Measurements from ENCODE around the gene GADD45G. TPM values are rescaled to one million over a fixed set of nuclear protein-coding genes. Genes with fewer than 3 reads are reported as not detected.

Gene GADD45G
- polyA plus RNA-seq, 1 of the 3 experiments (the other 2 are of a cell fraction), result 1.3 TPM

DNA sequence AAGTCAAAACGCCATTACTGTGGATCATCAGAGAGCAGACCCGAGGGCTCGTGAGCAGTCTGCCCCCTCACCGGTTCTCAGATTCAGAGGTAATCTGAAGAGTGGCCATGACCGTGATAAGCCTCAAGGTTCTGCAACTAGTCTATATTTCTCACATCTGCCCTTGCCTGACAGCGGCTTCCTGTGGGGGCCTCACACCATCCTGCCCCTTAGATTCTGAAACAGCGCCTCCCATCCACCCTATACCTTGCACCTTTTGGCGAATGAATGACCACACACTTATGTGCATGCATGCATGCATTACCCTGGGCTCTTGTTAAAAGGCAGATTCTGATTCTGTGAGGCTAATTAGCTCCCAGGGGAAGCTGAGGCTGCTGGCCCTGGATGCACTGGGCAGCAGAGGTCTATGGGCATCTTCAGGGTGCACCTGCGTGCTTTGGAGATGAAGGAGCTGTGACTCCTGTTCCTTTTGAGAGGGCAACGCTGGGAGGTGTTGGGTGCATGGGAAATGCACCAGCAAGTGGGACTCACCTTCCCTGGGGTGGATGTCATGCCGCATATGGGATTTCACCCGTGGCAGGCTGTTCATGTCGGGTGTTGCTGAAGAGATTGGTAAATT is 7.8 kb upstream of the GADD45G start:
- no peak overlapping the region for H3K4me2 ChIP-seq
- ChIA-PET POLR2A (no interaction called here), CTCF (interaction anchor here (0.9 to 17.1 kb wide), 22 partner anchors 17 to 1275 kb away, joined by 3 to 604 read pairs (median 6); partner anchors contain the start of gene DIRAS2)
- peaks cover 0 to 10% of the 10 kb centered on the region in 2 experiments; a peak in 1 of 4 replicates for H3K4me1 ChIP-seq (ENCODE audit: control insufficient read depth in 1 of 2, insufficient read depth in 2 of 2, low read depth in 1 of 2, low read length in 1 of 2)
- no peak overlapping the region for H3K9ac ChIP-seq
- TF ChIP-seq POLR2AphosphoS5 (IDR thresholded peaks at IDR 0.05; ENCODE audit: low read depth, low read length) (no peak), FOXM1 (IDR thresholded peaks at IDR 0.05; ENCODE audit: low read depth) (no peak), RCOR1 (IDR thresholded peaks at IDR 0.05; ENCODE audit: low read length) (no peak), RAD21 (IDR thresholded peaks at IDR 0.05; ENCODE audit: low read length) (no peak), CHD2 (IDR thresholded peaks at IDR 0.05; ENCODE audit: low read length, partially characterized antibody) (no peak), RXRA (IDR thresholded peaks at IDR 0.05; ENCODE audit: borderline replicate concordance, low read depth) (no peak), TAF1 (IDR thresholded peaks at IDR 0.05; ENCODE audit: borderline replicate concordance, low read depth, low read length) (no peak), SMC3 (IDR thresholded peaks at IDR 0.05; ENCODE audit: low read depth, low read length) (no peak), SIN3A (IDR thresholded peaks at IDR 0.05; ENCODE audit: borderline replicate concordance, low read depth, low read length) (no peak)
- TF ChIP-seq, protein P1, sequence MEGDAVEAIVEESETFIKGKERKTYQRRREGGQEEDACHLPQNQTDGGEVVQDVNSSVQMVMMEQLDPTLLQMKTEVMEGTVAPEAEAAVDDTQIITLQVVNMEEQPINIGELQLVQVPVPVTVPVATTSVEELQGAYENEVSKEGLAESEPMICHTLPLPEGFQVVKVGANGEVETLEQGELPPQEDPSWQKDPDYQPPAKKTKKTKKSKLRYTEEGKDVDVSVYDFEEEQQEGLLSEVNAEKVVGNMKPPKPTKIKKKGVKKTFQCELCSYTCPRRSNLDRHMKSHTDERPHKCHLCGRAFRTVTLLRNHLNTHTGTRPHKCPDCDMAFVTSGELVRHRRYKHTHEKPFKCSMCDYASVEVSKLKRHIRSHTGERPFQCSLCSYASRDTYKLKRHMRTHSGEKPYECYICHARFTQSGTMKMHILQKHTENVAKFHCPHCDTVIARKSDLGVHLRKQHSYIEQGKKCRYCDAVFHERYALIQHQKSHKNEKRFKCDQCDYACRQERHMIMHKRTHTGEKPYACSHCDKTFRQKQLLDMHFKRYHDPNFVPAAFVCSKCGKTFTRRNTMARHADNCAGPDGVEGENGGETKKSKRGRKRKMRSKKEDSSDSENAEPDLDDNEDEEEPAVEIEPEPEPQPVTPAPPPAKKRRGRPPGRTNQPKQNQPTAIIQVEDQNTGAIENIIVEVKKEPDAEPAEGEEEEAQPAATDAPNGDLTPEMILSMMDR (IDR thresholded peaks at IDR 0.05), result no peak
- TF ChIP-seq, protein P2, sequence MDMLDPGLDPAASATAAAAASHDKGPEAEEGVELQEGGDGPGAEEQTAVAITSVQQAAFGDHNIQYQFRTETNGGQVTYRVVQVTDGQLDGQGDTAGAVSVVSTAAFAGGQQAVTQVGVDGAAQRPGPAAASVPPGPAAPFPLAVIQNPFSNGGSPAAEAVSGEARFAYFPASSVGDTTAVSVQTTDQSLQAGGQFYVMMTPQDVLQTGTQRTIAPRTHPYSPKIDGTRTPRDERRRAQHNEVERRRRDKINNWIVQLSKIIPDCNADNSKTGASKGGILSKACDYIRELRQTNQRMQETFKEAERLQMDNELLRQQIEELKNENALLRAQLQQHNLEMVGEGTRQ (IDR thresholded peaks at IDR 0.05; ENCODE audit: borderline replicate concordance, low read depth, low read length), result no peak
- TF ChIP-seq, protein P3, sequence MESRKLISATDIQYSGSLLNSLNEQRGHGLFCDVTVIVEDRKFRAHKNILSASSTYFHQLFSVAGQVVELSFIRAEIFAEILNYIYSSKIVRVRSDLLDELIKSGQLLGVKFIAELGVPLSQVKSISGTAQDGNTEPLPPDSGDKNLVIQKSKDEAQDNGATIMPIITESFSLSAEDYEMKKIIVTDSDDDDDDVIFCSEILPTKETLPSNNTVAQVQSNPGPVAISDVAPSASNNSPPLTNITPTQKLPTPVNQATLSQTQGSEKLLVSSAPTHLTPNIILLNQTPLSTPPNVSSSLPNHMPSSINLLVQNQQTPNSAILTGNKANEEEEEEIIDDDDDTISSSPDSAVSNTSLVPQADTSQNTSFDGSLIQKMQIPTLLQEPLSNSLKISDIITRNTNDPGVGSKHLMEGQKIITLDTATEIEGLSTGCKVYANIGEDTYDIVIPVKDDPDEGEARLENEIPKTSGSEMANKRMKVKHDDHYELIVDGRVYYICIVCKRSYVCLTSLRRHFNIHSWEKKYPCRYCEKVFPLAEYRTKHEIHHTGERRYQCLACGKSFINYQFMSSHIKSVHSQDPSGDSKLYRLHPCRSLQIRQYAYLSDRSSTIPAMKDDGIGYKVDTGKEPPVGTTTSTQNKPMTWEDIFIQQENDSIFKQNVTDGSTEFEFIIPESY (IDR thresholded peaks at IDR 0.05; ENCODE audit: borderline replicate concordance, low read depth), result no peak
- H4K20me1 ChIP-seq (ENCODE audit: insufficient read depth), result no peaks in the 10 kb centered on the region
- DNase-seq, result no peak
- no peaks in the 10 kb centered on the region for H3F3A ChIP-seq (replicated peaks; ENCODE audit: insufficient read depth)
- H3K9me2 ChIP-seq, result no peaks in the 10 kb centered on the region
- WGBS (ENCODE audit: low lambda C conversion rate), result 35% methylated on average over 10 of the region's 13 CpGs
- no peaks in the 10 kb centered on the region for H3K79me2 ChIP-seq (ENCODE audit: insufficient read depth)
- H3K9me3 ChIP-seq, result no peaks in the 10 kb centered on the region
- peaks cover 28% of the 10 kb centered on the region; the same call in 1 of the 2 replicates for H3K27me3 ChIP-seq (ENCODE audit: insufficient read depth)
- no peak overlapping the region for H3K27ac ChIP-seq (ENCODE audit: low read depth in 2 of 2, low read length in 1 of 2)
- H2AFZ ChIP-seq (ENCODE audit: low read depth), result no peak overlapping the region
- H3K36me3 ChIP-seq (replicated peaks in 1 of 2; ENCODE audit: control insufficient read depth in 1 of 2, insufficient read depth in 2 of 2, low read length in 1 of 2), result no peaks in the 10 kb centered on the region
- H3K4me3 ChIP-seq (ENCODE audit: low read depth in 2 of 2, low read length in 1 of 2), result no peak overlapping the region
